HCT116 (cell line): ENCODE data around the gene LRRTM3. TPM values are rescaled to one million over a fixed set of nuclear protein-coding genes. Genes with fewer than 3 reads are reported as not detected.

Experiments
- ATAC-seq: fragments of 200-7000 bp; cut with Tn5 transposase; 2 replicates; pipeline ENCODE4 v1.9.1; 2020; ENCODE audit warnings: mild to moderate bottlenecking, moderate library complexity
- BruUV-seq: library from RNA; stranded (reverse); fragments of 400-500 nt; replicated peaks from 2 replicates; lab custom pipeline; 2021; lab: Mats Ljungman, UMichigan
- CTCF ChIA-PET: fragments of 300-600 bp; sonication (Branson Sonifier 250); formaldehyde crosslinking; loops from one replicate; lab custom pipeline; 2021; ENCODE audit warnings: antibody characterized with exemption; lab: Charles Lee
- POLR2A ChIA-PET: fragments of 300-600, 350-600 bp; sonication (Branson Sonifier 250); formaldehyde crosslinking; loops from one replicate; lab custom pipeline; 2021; ENCODE audit warnings: antibody characterized with exemption; lab: Charles Lee
- RAD21 ChIA-PET, 2 experiments: fragments of 300-600 bp; sonication (Branson Sonifier 250); formaldehyde crosslinking; loops; one replicate each; lab custom pipeline; 2023; ENCODE audit warnings: low total read pairs in 2 of 2; ENCODE audit not compliant: uncharacterized antibody in 2 of 2, unreplicated experiment in 2 of 2, low non-redundant PET in 1 of 2; lab: Charles Lee
- DNase-seq: peaks from one replicate; pipeline ENCODE4 v3.0.0-alpha.2; 2010; ENCODE audit warnings: low read depth, low spot score
- H2AFZ ChIP-seq: fragments of 200-600 bp; shearing (Covaris generic), sonication (generic); 2 replicates; pipeline ENCODE4 v1.6.1; 2017; ENCODE audit warnings: low read depth, mixed run types, mixed read lengths, antibody characterized with exemption, low read length; ENCODE audit not compliant: poor library complexity, severe bottlenecking
- H3K27ac ChIP-seq: 2 replicates; pipeline ENCODE4 v1.5.1; 2012; ENCODE audit warnings: low read depth, low read length
- H3K27me3 ChIP-seq: fragments of 200-600 bp; sonication (generic); 2 replicates; pipeline ENCODE4 v1.6.1; 2016; ENCODE audit warnings: mixed run types, low read length, mixed read lengths; ENCODE audit not compliant: insufficient read depth
- H3K36me3 ChIP-seq, 2 experiments: fragments of 200-500 bp in 1 of 2; fragments of 200-600 bp in 1 of 2; sonication (Bioruptor generic) in 1 of 2; sonication (generic) in 1 of 2; 2 replicates each; pipeline versions ENCODE4 v1.5.1 to v1.6.1; 2014 to 2016; ENCODE audit warnings: low read length in 2 of 2, inconsistent platforms in 1 of 2, mixed read lengths in 1 of 2, mixed run types in 1 of 2; ENCODE audit not compliant: insufficient read depth in 2 of 2, control insufficient read depth in 1 of 2
- H3K4me1 ChIP-seq, 2 experiments: fragments of 200-600 bp in 1 of 2; sonication (generic) in 1 of 2; 2 replicates each; pipeline versions ENCODE4 v1.5.1 to v1.6.1; 2012 to 2017; ENCODE audit warnings: low read length in 2 of 2, inconsistent platforms in 1 of 2, mild to moderate bottlenecking in 1 of 2, mixed read lengths in 1 of 2, mixed run types in 1 of 2, moderate library complexity in 1 of 2; ENCODE audit not compliant: insufficient read depth in 2 of 2, control insufficient read depth in 1 of 2
- H3K4me2 ChIP-seq: fragments of 200-600 bp; sonication (generic); 2 replicates; pipeline ENCODE4 v1.6.1; 2017; ENCODE audit warnings: mixed run types, low read length, mixed read lengths
- H3K4me3 ChIP-seq, 2 experiments: fragments of 200-600 bp in 1 of 2; sonication (generic) in 1 of 2; replicated peaks in 1 of 2; 2 replicates each; pipeline ENCODE4 v1.5.1; 2011 to 2016; ENCODE audit warnings: low read length in 2 of 2, control low read depth in 1 of 2, low read depth in 1 of 2, mild to moderate bottlenecking in 1 of 2, mixed read lengths in 1 of 2, mixed run types in 1 of 2
- H3K79me2 ChIP-seq: fragments of 200-600 bp; sonication (generic); 2 replicates; pipeline ENCODE4 v1.6.1; 2017; ENCODE audit warnings: mild to moderate bottlenecking, mixed run types, low read length, moderate library complexity, mixed read lengths; ENCODE audit not compliant: insufficient read depth
- H3K9ac ChIP-seq: fragments of 200-600 bp; sonication (generic); 2 replicates; pipeline ENCODE4 v1.6.1; 2016; ENCODE audit warnings: low read length, mixed read lengths
- H3K9me2 ChIP-seq: fragments of 200-600 bp; sonication (generic), shearing (Covaris generic); 2 replicates; pipeline ENCODE4 v1.6.1; 2017; ENCODE audit warnings: mixed run types, mild to moderate bottlenecking, moderate library complexity; ENCODE audit not compliant: insufficient read depth
- H3K9me3 ChIP-seq, 2 experiments: fragments of 200-500 bp in 1 of 2; fragments of 200-600 bp in 1 of 2; sonication (Bioruptor generic) in 1 of 2; sonication (generic) in 1 of 2; 2 replicates each; pipeline ENCODE4 v1.6.1; 2014 to 2017; ENCODE audit warnings: low read length in 2 of 2, mixed read lengths in 2 of 2, inconsistent platforms in 1 of 2, low read depth in 1 of 2, mild to moderate bottlenecking in 1 of 2, mixed run types in 1 of 2, moderate library complexity in 1 of 2; ENCODE audit not compliant: control insufficient read depth in 1 of 2, insufficient read depth in 1 of 2
- H4K20me1 ChIP-seq: fragments of 200-600 bp; sonication (generic), shearing (Covaris generic); 2 replicates; pipeline ENCODE4 v1.6.1; 2017; ENCODE audit warnings: mixed run types, mild to moderate bottlenecking, moderate library complexity; ENCODE audit not compliant: insufficient read depth
- CBX3 ChIP-seq: IDR thresholded peaks from 2 replicates; pipeline ENCODE4 v1.6.1; 2012; ENCODE audit warnings: low read depth
- EZH2 ChIP-seq: fragments of 200-600 bp; sonication (generic); IDR thresholded peaks from 2 replicates; pipeline ENCODE4 v1.6.1; 2017; ENCODE audit warnings: antibody characterized with exemption, mixed run types
- JUND ChIP-seq: IDR thresholded peaks from 2 replicates; pipeline ENCODE4 v1.6.1; 2012
- POLR2A ChIP-seq: IDR thresholded peaks from 2 replicates; pipeline ENCODE4 v1.7.0; 2011; ENCODE audit warnings: borderline replicate concordance; ENCODE audit not compliant: insufficient read depth, insufficient read length; ENCODE audit errors: extremely low read depth
- POLR2AphosphoS5 ChIP-seq: IDR thresholded peaks from 2 replicates; pipeline ENCODE4 v1.6.1; 2011; ENCODE audit warnings: mild to moderate bottlenecking, low read depth, low read length, moderate library complexity
- RAD21 ChIP-seq: IDR thresholded peaks from 2 replicates; pipeline ENCODE4 v1.6.1; 2012; ENCODE audit warnings: low read depth, mild to moderate bottlenecking
- SIN3A ChIP-seq: IDR thresholded peaks from 2 replicates; pipeline ENCODE4 v1.6.1; 2012; ENCODE audit warnings: low read depth
- SP1 ChIP-seq: IDR thresholded peaks from 2 replicates; pipeline ENCODE4 v1.6.1; 2012; ENCODE audit warnings: low read depth
- ZFX ChIP-seq: fragments of 450-650 bp; IDR thresholded peaks from 2 replicates; pipeline ENCODE4 v1.6.1; 2017
- ZNF274 ChIP-seq: fragments of 200-500 bp; sonication (Bioruptor generic); IDR thresholded peaks from 2 replicates; pipeline ENCODE4 v1.6.1; 2014; ENCODE audit warnings: mild to moderate bottlenecking, low read depth, low read length, inconsistent platforms
- intact Hi-C: fragments of 100-400 bp; cut with micrococcal nuclease; formaldehyde crosslinking; loops from 2 replicates; pipeline ENCODE4 v1.10.0; 2022
- total RNA-seq: library from RNA; stranded (reverse); gene quantifications from one replicate; pipeline ENCODE4 v1.2.1, GENCODE V29; 2021; ENCODE audit not compliant: unreplicated experiment
- TF ChIP-seq, protein P1 (sequence below): IDR thresholded peaks from 2 replicates; pipeline ENCODE4 v1.6.1; 2011; ENCODE audit warnings: mild to moderate bottlenecking, low read length, moderate library complexity; ENCODE audit not compliant: insufficient replicate concordance; ENCODE audit errors: extremely low read depth
- TF ChIP-seq, protein P2 (sequence below), 3 experiments: fragments of 200-600 bp in 1 of 3; sonication (generic) in 1 of 3; IDR thresholded peaks in 2 of 3; conservative IDR thresholded peaks in 1 of 3; 2 replicates each; pipeline ENCODE4 v1.5.1; 2012 to 2017; ENCODE audit warnings: low read depth in 2 of 3, low read length in 2 of 3, antibody characterized with exemption in 1 of 3, borderline replicate concordance in 1 of 3, control low read depth in 1 of 3, mild to moderate bottlenecking in 1 of 3, mixed read lengths in 1 of 3, mixed run types in 1 of 3, moderate library complexity in 1 of 3; ENCODE audit not compliant: insufficient read depth in 1 of 3
- TF ChIP-seq, protein P3 (sequence below): IDR thresholded peaks from 2 replicates; pipeline ENCODE4 v1.6.1; 2012

Gene LRRTM3
- total RNA-seq, 1 experiment from 2014 or later, result not detected

DNA sequence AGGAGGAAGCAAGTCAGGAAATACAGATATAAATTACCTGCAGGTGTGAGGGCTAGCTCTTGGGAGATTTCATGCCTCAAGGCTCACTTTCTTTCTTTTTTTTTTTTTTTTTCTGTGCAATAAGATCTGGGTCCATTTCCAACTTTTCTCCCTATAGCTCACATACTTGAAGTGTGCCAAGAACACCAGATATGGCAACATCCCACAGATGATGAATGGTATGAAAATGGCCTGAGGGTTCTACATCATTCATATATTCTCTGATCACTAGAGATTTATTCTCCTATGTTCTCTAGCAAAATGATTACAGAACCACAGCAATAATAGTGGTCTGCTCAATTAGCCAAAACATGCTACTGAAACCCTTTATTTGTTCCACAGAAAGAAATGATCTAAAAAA lies 117.2 kb downstream of the LRRTM3 start:
- no peak for DNase-seq
- CTCF ChIA-PET, result no interaction called here

DNA sequence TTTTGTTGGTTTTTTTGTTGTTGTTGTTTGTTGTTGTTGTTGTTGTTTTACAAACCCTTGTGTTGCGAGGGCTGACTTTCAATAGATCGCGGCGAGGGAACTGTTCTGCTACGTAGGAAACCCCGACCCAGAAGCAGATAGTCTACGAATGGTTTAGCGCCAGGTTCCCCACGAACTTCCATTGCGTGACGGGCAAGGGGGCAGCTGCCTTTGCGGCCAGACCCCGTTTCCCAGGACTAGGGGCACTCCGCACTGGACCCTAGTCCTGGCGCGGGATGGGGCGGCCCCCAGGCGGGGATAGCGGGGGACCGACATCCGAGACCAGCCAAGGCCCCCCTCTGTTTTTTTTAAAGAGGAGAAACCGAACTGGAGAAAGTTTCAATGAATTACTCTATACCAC lies 119.6 kb downstream of the LRRTM3 start:
- no peaks in the 10 kb centered on the region for H3K9me3 ChIP-seq
- no TSS peak for BruUV-seq
- CTCF ChIA-PET, result no interaction called here
- ATAC-seq (no peak), DNase-seq (no peak)
- H3K4me3 ChIP-seq, result no peak overlapping the region
- no peaks in the 10 kb centered on the region for H3K27me3 ChIP-seq
- no peak overlapping the region for H3K9ac ChIP-seq
- intact Hi-C loops, result no loop called here
- RAD21 ChIA-PET, result no interaction called here
- H3K27ac ChIP-seq, result no peak overlapping the region
- no peak overlapping the region for H2AFZ ChIP-seq
- H3K9me2 ChIP-seq, result no peaks in the 10 kb centered on the region
- POLR2A ChIA-PET, result no interaction called here
- H4K20me1 ChIP-seq, result no peaks in the 10 kb centered on the region
- no peaks in the 10 kb centered on the region for H3K36me3 ChIP-seq
- no peaks in the 10 kb centered on the region; a peak in 1 of 4 replicates for H3K4me1 ChIP-seq
- H3K79me2 ChIP-seq, result no peaks in the 10 kb centered on the region
- no peak overlapping the region for H3K4me2 ChIP-seq
- TF ChIP-seq, protein P1, sequence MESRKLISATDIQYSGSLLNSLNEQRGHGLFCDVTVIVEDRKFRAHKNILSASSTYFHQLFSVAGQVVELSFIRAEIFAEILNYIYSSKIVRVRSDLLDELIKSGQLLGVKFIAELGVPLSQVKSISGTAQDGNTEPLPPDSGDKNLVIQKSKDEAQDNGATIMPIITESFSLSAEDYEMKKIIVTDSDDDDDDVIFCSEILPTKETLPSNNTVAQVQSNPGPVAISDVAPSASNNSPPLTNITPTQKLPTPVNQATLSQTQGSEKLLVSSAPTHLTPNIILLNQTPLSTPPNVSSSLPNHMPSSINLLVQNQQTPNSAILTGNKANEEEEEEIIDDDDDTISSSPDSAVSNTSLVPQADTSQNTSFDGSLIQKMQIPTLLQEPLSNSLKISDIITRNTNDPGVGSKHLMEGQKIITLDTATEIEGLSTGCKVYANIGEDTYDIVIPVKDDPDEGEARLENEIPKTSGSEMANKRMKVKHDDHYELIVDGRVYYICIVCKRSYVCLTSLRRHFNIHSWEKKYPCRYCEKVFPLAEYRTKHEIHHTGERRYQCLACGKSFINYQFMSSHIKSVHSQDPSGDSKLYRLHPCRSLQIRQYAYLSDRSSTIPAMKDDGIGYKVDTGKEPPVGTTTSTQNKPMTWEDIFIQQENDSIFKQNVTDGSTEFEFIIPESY, result no peak
- TF ChIP-seq POLR2A (no peak), RAD21 (no peak), SP1 (no peak), SIN3A (no peak), CBX3 (no peak), ZFX (no peak), JUND (no peak), ZNF274 (no peak), POLR2AphosphoS5 (no peak)
- TF ChIP-seq, protein P2, sequence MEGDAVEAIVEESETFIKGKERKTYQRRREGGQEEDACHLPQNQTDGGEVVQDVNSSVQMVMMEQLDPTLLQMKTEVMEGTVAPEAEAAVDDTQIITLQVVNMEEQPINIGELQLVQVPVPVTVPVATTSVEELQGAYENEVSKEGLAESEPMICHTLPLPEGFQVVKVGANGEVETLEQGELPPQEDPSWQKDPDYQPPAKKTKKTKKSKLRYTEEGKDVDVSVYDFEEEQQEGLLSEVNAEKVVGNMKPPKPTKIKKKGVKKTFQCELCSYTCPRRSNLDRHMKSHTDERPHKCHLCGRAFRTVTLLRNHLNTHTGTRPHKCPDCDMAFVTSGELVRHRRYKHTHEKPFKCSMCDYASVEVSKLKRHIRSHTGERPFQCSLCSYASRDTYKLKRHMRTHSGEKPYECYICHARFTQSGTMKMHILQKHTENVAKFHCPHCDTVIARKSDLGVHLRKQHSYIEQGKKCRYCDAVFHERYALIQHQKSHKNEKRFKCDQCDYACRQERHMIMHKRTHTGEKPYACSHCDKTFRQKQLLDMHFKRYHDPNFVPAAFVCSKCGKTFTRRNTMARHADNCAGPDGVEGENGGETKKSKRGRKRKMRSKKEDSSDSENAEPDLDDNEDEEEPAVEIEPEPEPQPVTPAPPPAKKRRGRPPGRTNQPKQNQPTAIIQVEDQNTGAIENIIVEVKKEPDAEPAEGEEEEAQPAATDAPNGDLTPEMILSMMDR (IDR thresholded peaks at IDR 0.05 in 2 of 3, conservative IDR thresholded peaks at IDR 0.05 in 1 of 3; ENCODE audit: borderline replicate concordance in 1 of 3, insufficient read depth in 1 of 3, low read depth in 2 of 3, low read length in 2 of 3), result no peak
- TF ChIP-seq, protein P3, sequence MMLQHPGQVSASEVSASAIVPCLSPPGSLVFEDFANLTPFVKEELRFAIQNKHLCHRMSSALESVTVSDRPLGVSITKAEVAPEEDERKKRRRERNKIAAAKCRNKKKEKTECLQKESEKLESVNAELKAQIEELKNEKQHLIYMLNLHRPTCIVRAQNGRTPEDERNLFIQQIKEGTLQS, result no peak

More for the DNA sequence above, 117.2 kb downstream of the LRRTM3 start:
- Histone ChIP-seq H3K4me2 (no peak overlapping the region), H3K9me3 (no peaks in the 10 kb centered on the region), H2AFZ (no peak overlapping the region), H3K4me1 (no peaks in the 10 kb centered on the region; a peak in 1 of 4 replicates), H3K9me2 (no peaks in the 10 kb centered on the region), H4K20me1 (no peaks in the 10 kb centered on the region), H3K27me3 (no peaks in the 10 kb centered on the region), H3K27ac (no peak overlapping the region), H3K36me3 (no peaks in the 10 kb centered on the region), H3K79me2 (no peaks in the 10 kb centered on the region), H3K4me3 (no peak overlapping the region), H3K9ac (no peak overlapping the region)
- ChIA-PET RAD21 (no interaction called here), POLR2A (no interaction called here)
- ATAC-seq, result no peak
- intact Hi-C loops, result no loop called here
- no TSS peak for BruUV-seq
- TF ChIP-seq SIN3A (no peak), JUND (no peak), EZH2 (no peak), ZFX (no peak)
- TF ChIP-seq, protein P2 (IDR thresholded peaks at IDR 0.05 in 2 of 3, conservative IDR thresholded peaks at IDR 0.05 in 1 of 3; ENCODE audit: borderline replicate concordance in 1 of 3, insufficient read depth in 1 of 3, low read depth in 2 of 3, low read length in 2 of 3), result no peak
